WERI-Rb-1 (cell line): ENCODE results near the gene KRTAP9-2.
"Not testable (repeated sequence)": the region's sequence is repeated elsewhere in the genome, so short reads cannot be mapped to it uniquely, and the experiment has no call there.

Experiments
- DNase-seq: peaks from one replicate; pipeline ENCODE4 v3.0.0-alpha.2; 2020
- H3K27ac ChIP-seq: fragments of 250-450 bp; sonication (Bioruptor Pico); 2 replicates; pipeline ENCODE4 v1.5.1; 2020; ENCODE audit warnings: mild to moderate bottlenecking, moderate library complexity
- H3K27me3 ChIP-seq: fragments of 250-450 bp; sonication (Bioruptor Pico); 2 replicates; pipeline ENCODE4 v1.5.1; 2021; ENCODE audit warnings: mild to moderate bottlenecking, low read depth, moderate library complexity; ENCODE audit not compliant: insufficient read depth, severe bottlenecking
- H3K36me3 ChIP-seq: fragments of 250-450 bp; sonication (Bioruptor Pico); 2 replicates; pipeline ENCODE4 v1.5.1; 2020; ENCODE audit warnings: mild to moderate bottlenecking, moderate library complexity
- H3K4me3 ChIP-seq: 2 replicates; pipeline ENCODE4 v1.5.1; 2011; ENCODE audit warnings: low read depth, mild to moderate bottlenecking, control low read depth, low read length
- H3K9me3 ChIP-seq: fragments of 250-450 bp; sonication (Bioruptor Pico); 2 replicates; pipeline ENCODE4 v1.5.1; 2021; ENCODE audit warnings: mild to moderate bottlenecking, moderate library complexity; ENCODE audit not compliant: severe bottlenecking
- CTCF ChIP-seq: IDR thresholded peaks from 2 replicates; pipeline ENCODE4 v1.5.1; 2011; ENCODE audit warnings: low read depth, mild to moderate bottlenecking, control low read depth, inconsistent platforms, low read length

The KRTAP9-2 gene

GRCh38 chr17:41264599-41264998, 38.2 kb downstream of the KRTAP9-2 start:
- no peaks in the 10 kb centered on the region for H3K36me3 ChIP-seq

GRCh38 chr17:41265078-41265477, 38.6 kb downstream of the KRTAP9-2 start, which contains the start of gene KRTAP9-6:
KRTAP9-6 (plus strand) TSS chr17:41265378; CDS start chr17:41265378, 0 bp downstream.
- no peak for DNase-seq
- H3K27me3 ChIP-seq = peaks cover 42% of the 10 kb centered on the region
- no peak within 1 kb of the TSS for H3K27ac ChIP-seq
- no peaks in the 10 kb centered on the region for H3K36me3 ChIP-seq
- no peaks in the 10 kb centered on the region for H3K9me3 ChIP-seq
- TF ChIP-seq CTCF = no peak
- no peak within 1 kb of the TSS for H3K4me3 ChIP-seq

More at GRCh38 chr17:41264599-41264998, 38.2 kb downstream of the KRTAP9-2 start:
- Histone ChIP-seq H3K4me3 (no peak overlapping the region), H3K9me3 (no peaks in the 10 kb centered on the region), H3K27ac (no peak overlapping the region), H3K27me3 (peaks cover 45% of the 10 kb centered on the region)
- no peak for DNase-seq
- TF ChIP-seq CTCF = no peak

GRCh38 chr17:41267711-41268110, 41.3 kb downstream of the KRTAP9-2 start:
- Histone ChIP-seq H3K27ac (no peak overlapping the region), H3K4me3 (no peak overlapping the region), H3K27me3 (peaks cover 24% of the 10 kb centered on the region), H3K36me3 (no peaks in the 10 kb centered on the region), H3K9me3 (no peaks in the 10 kb centered on the region)
- DNase-seq = no peak
- no peak for TF ChIP-seq CTCF

- not testable (repeated sequence) for H3K36me3 ChIP-seq, H3K27me3 ChIP-seq, H3K27ac ChIP-seq, H3K4me3 ChIP-seq, H3K9me3 ChIP-seq, DNase-seq
These were observed 44.9 kb downstream of the KRTAP9-2 start for GRCh38 chr17:41271323-41271722.

- H3K27ac ChIP-seq = no peak overlapping the region
- H3K4me3 ChIP-seq = no peak overlapping the region
- no peak for TF ChIP-seq CTCF
- no peaks in the 10 kb centered on the region for H3K36me3 ChIP-seq
- H3K9me3 ChIP-seq = no peaks in the 10 kb centered on the region
- H3K27me3 ChIP-seq = peaks cover 14% of the 10 kb centered on the region
- no peak for DNase-seq
These were observed 45.4 kb downstream of the KRTAP9-2 start for GRCh38 chr17:41271858-41272257.

GRCh38 chr17:41275648-41276190, 49.3 kb downstream of the KRTAP9-2 start, which contains the start of gene KRTAP9-7:
KRTAP9-7 (plus strand) TSS chr17:41275698; CDS start chr17:41275698, 0 bp downstream.
- H3K27me3 ChIP-seq = peaks cover 44% of the 10 kb centered on the region
- not testable (repeated sequence) for H3K9me3 ChIP-seq, DNase-seq, H3K27ac ChIP-seq, H3K4me3 ChIP-seq, H3K36me3 ChIP-seq
